Esophagus muscularis mucosa (tissue), 4 donors: ENCODE measurements around the gene ITPR1. TPM values are rescaled to one million over a fixed set of nuclear protein-coding genes. Genes with fewer than 3 reads are reported as not detected.

Experiments
- DNase-seq: peaks from one replicate; pipeline ENCODE4 v3.0.0-alpha.2; 2017; ENCODE audit errors: extremely low spot score
- H3K27ac ChIP-seq, 4 donors: fragments of 200-600 bp; sonication (generic); replicated peaks in 1 of 4; 1 replicate in 3 of 4; 2 replicates in 1 of 4; pipeline ENCODE4 v1.5.1; 2016 to 2019; ENCODE audit warnings: mild to moderate bottlenecking in 1 of 4
- H3K27me3 ChIP-seq, 4 donors: fragments of 200-600 bp; sonication (generic); one replicate each; pipeline versions ENCODE4 v1.5.1 to v1.6.0; 2016 to 2019
- H3K36me3 ChIP-seq, 4 donors: fragments of 200-600 bp; sonication (generic); one replicate each; pipeline ENCODE4 v1.5.1; 2016 to 2019
- H3K4me1 ChIP-seq, 4 donors: fragments of 200-600 bp; sonication (generic); one replicate each; pipeline ENCODE4 v1.5.1; 2016 to 2019
- H3K4me3 ChIP-seq, 4 donors: fragments of 200-600 bp; sonication (generic); 1 replicate in 2 of 4; 2 replicates in 2 of 4; pipeline ENCODE4 v1.5.1; 2016 to 2019; ENCODE audit warnings: mild to moderate bottlenecking in 4 of 4, moderate library complexity in 1 of 4
- H3K9me3 ChIP-seq, 4 donors: fragments of 200-600 bp; sonication (generic); 1 replicate in 3 of 4; 2 replicates in 1 of 4; pipeline ENCODE4 v1.5.1; 2016 to 2019
- CTCF ChIP-seq, 3 experiments: fragments of 200-600 bp in 2 of 3; fragments of 450-650 bp in 1 of 3; sonication (generic) in 2 of 3; IDR thresholded peaks; one replicate each; pipeline ENCODE4 v1.5.1; 2017 to 2019; ENCODE audit warnings: antibody characterized with exemption in 3 of 3, mild to moderate bottlenecking in 2 of 3, moderate library complexity in 1 of 3
- EP300 ChIP-seq: sonication (generic); formaldehyde crosslinking; IDR thresholded peaks from one replicate; pipeline ENCODE4 v1.6.1; 2017; ENCODE audit warnings: antibody characterized with exemption
- POLR2A ChIP-seq: fragments of 450-650 bp; IDR thresholded peaks from one replicate; pipeline ENCODE4 v1.6.1; 2017; ENCODE audit warnings: antibody characterized with exemption, moderate library complexity, mild to moderate bottlenecking, low read depth
- POLR2AphosphoS5 ChIP-seq, 2 donors: sonication (generic); formaldehyde crosslinking; IDR thresholded peaks; one replicate each; pipeline ENCODE4 v1.6.1; 2017; ENCODE audit warnings: antibody characterized with exemption in 2 of 2
- WGBS: methylation state at CpG from one replicate; pipeline ENCODE4 v1.1.5; 2018; 5-methylcytosine and 5-hydroxymethylcytosine counted together
- intact Hi-C: fragments of 100-400 bp; cut with DNase I; formaldehyde crosslinking; loops from one replicate; pipeline ENCODE4 v1.15.1; 2023
- total RNA-seq, 4 donors: library from RNA; depleted of rRNA; stranded (reverse); fragments of >200 nt; gene quantifications; one replicate each; pipeline versions ENCODE4 v1.1.0 to v1.2.1, GENCODE V29; 2016

ITPR1 gene
- total RNA-seq, 4 donors from 2014 or later, result 204 to 271 (median 222) TPM

GRCh38 chr3:4471907-4472306 is 21.2 kb upstream of the ITPR1 start:
- DNase-seq, result no peak
- H3K27ac ChIP-seq, result no peak overlapping the region
- H3K9me3 ChIP-seq, result no peaks in the 10 kb centered on the region
- no peak for TF ChIP-seq EP300
- no peak overlapping the region for H3K4me3 ChIP-seq
- H3K4me1 ChIP-seq, result peaks cover 9 to 19% (median 16%) of the 10 kb centered on the region in 4 donors
- intact Hi-C loops, result no loop called here
- H3K36me3 ChIP-seq, result no peaks in the 10 kb centered on the region
- WGBS, result 44% methylated on average over 1 of the region's 1 CpG
- no peaks in the 10 kb centered on the region for H3K27me3 ChIP-seq

GRCh38 chr3:4472312-4472711 is 20.8 kb upstream of the ITPR1 start:
- Histone ChIP-seq H3K27me3 (no peaks in the 10 kb centered on the region), H3K9me3 (no peaks in the 10 kb centered on the region), H3K4me1 (peaks cover 9 to 17% (median 15%) of the 10 kb centered on the region in 4 donors), H3K36me3 (no peaks in the 10 kb centered on the region), H3K27ac (no peak overlapping the region), H3K4me3 (no peak overlapping the region)
- no peak for DNase-seq
- intact Hi-C loops, result no loop called here
- 98% methylated on average over 2 of the region's 2 CpGs for WGBS
- TF ChIP-seq CTCF (IDR thresholded peaks at IDR 0.05) (no peak), POLR2A (no peak), POLR2AphosphoS5 (IDR thresholded peaks at IDR 0.05) (no peak), EP300 (no peak)

- H3K9me3 ChIP-seq, result no peaks in the 10 kb centered on the region
- intact Hi-C loops, result no loop called here
- H3K4me3 ChIP-seq, result no peak overlapping the region
- WGBS, result 88% methylated on average over 2 of the region's 2 CpGs
- no peaks in the 10 kb centered on the region for H3K27me3 ChIP-seq
- peaks cover 5 to 15% (median 12%) of the 10 kb centered on the region in 4 donors for H3K4me1 ChIP-seq
- no peak for TF ChIP-seq CTCF (IDR thresholded peaks at IDR 0.05)
- TF ChIP-seq POLR2A, result no peak
- no peak for TF ChIP-seq EP300
- TF ChIP-seq POLR2AphosphoS5 (IDR thresholded peaks at IDR 0.05), result no peak
- no peak overlapping the region for H3K27ac ChIP-seq
- no peak for DNase-seq
- H3K36me3 ChIP-seq, result no peaks in the 10 kb centered on the region
Measured at GRCh38 chr3:4472766-4473165, 20.4 kb upstream of the ITPR1 start.

- WGBS, result 46% methylated on average over 7 of the region's 7 CpGs
- intact Hi-C loops, result no loop called here
- H3K4me3 ChIP-seq, result no peak overlapping the region
- no peaks in the 10 kb centered on the region for H3K27me3 ChIP-seq
- TF ChIP-seq POLR2A (no peak), CTCF (IDR thresholded peaks at IDR 0.05) (no peak), POLR2AphosphoS5 (IDR thresholded peaks at IDR 0.05) (peak; percentile 62 to 64)
- no peak for DNase-seq
- H3K36me3 ChIP-seq, result no peaks in the 10 kb centered on the region
- no peaks in the 10 kb centered on the region for H3K9me3 ChIP-seq
- H3K4me1 ChIP-seq, result peaks cover 5 to 16% (median 11%) of the 10 kb centered on the region in 4 donors
- H3K27ac ChIP-seq, result peak overlapping the region in 2 of 4 donors; percentile 3 to 49
Measured at GRCh38 chr3:4474683-4475490, 18.3 kb upstream of the ITPR1 start.

GRCh38 chr3:4475804-4476203 is 17.3 kb upstream of the ITPR1 start:
- no peak for DNase-seq
- Histone ChIP-seq H3K36me3 (no peaks in the 10 kb centered on the region), H3K27ac (no peak overlapping the region), H3K4me3 (no peak overlapping the region), H3K4me1 (peaks cover 5 to 16% (median 11%) of the 10 kb centered on the region in 4 donors), H3K27me3 (no peaks in the 10 kb centered on the region), H3K9me3 (no peaks in the 10 kb centered on the region)
- intact Hi-C loops, result no loop called here
- TF ChIP-seq CTCF (IDR thresholded peaks at IDR 0.05) (no peak), POLR2AphosphoS5 (IDR thresholded peaks at IDR 0.05) (no peak), POLR2A (no peak), EP300 (no peak)
